ENCODE measurements around the gene TTC31.

- no peak for TF ChIP-seq CTCF (IDR thresholded peaks at IDR 0.05)
- no peak for TF ChIP-seq POLR2A (IDR thresholded peaks at IDR 0.05)
Observed at GRCh38 chr2:74439803-74440377, 43.0 kb upstream of the TTC31 start.
